IMR-90 (cell line): ENCODE measurements around the gene HNRNPUL1. TPM values are rescaled to one million over a fixed set of nuclear protein-coding genes. Genes with fewer than 3 reads are reported as not detected.
"Not testable (repeated sequence)": the region's sequence is repeated elsewhere in the genome, so short reads cannot be mapped to it uniquely, and the experiment has no call there.

Source experiments
- ATAC-seq: fragments of 200-7000 bp; cut with Tn5 transposase; 2 replicates; pipeline ENCODE4 v1.9.1; 2020; ENCODE audit warnings: low read depth, mild to moderate bottlenecking, moderate library complexity
- BruUV-seq: library from RNA; stranded (reverse); fragments of 400-500 nt; replicated peaks from 2 replicates; lab custom pipeline; 2021; lab: Mats Ljungman, UMichigan
- CTCF ChIA-PET: fragments of 300-600 bp; formaldehyde crosslinking; extraction: SDS; loops from one replicate; lab custom pipeline; 2021; ENCODE audit warnings: antibody characterized with exemption; lab: Yijun Ruan, JAX
- POLR2A ChIA-PET: fragments of 300-600 bp; sonication (Branson Sonifier 250); formaldehyde crosslinking; loops from one replicate; lab custom pipeline; 2022; ENCODE audit warnings: antibody characterized with exemption; ENCODE audit not compliant: unreplicated experiment; lab: Charles Lee
- DNase-seq: peaks from one replicate; pipeline ENCODE4 v3.0.0; 2013
- H2AFZ ChIP-seq: replicated peaks from 2 replicates; pipeline ENCODE3; 2013; ENCODE audit warnings: low read length, mild to moderate bottlenecking; ENCODE audit not compliant: poor library complexity
- H2AK5ac ChIP-seq: 2 replicates; pipeline ENCODE4 v1.6.1; 2013; ENCODE audit warnings: low read depth, low read length, inconsistent platforms
- H2AK9ac ChIP-seq: replicated peaks from 2 replicates; pipeline ENCODE3; 2013; ENCODE audit warnings: mild to moderate bottlenecking, low read depth, low read length, moderate library complexity; ENCODE audit not compliant: poor library complexity
- H2BK120ac ChIP-seq: 2 replicates; pipeline ENCODE4 v1.6.1; 2013; ENCODE audit warnings: low read depth, low read length, inconsistent platforms
- H2BK15ac ChIP-seq: 3 replicates; pipeline ENCODE4 v1.6.1; 2013; ENCODE audit warnings: low read depth, low read length, inconsistent platforms
- H2BK20ac ChIP-seq: 2 replicates; pipeline ENCODE4 v1.6.1; 2013; ENCODE audit warnings: low read depth, mild to moderate bottlenecking, inconsistent platforms, low read length, moderate library complexity
- H2BK5ac ChIP-seq: 2 replicates; pipeline ENCODE4 v1.6.1; 2013; ENCODE audit warnings: mild to moderate bottlenecking, low read depth, low read length, inconsistent platforms; ENCODE audit not compliant: poor library complexity, severe bottlenecking
- H3K14ac ChIP-seq: replicated peaks from 2 replicates; pipeline ENCODE4 v1.6.1; 2013; ENCODE audit warnings: low read depth, low read length, inconsistent platforms
- H3K18ac ChIP-seq: 2 replicates; pipeline ENCODE4 v1.6.1; 2013; ENCODE audit warnings: low read depth, low read length, control low read depth
- H3K23ac ChIP-seq: 2 replicates; pipeline ENCODE4 v1.6.1; 2013; ENCODE audit warnings: low read depth, low read length, inconsistent platforms
- H3K27ac ChIP-seq: 2 replicates; pipeline ENCODE4 v1.5.1; 2013; ENCODE audit warnings: mild to moderate bottlenecking, control low read depth, low read length; ENCODE audit not compliant: insufficient read depth
- H3K27me3 ChIP-seq: 2 replicates; pipeline ENCODE4 v1.6.1; 2013; ENCODE audit warnings: low read length; ENCODE audit not compliant: control insufficient read depth, insufficient read depth
- H3K36me3 ChIP-seq: 2 replicates; pipeline ENCODE4 v1.6.1; 2013; ENCODE audit warnings: low read length, mixed read lengths; ENCODE audit not compliant: control insufficient read depth, insufficient read depth
- H3K4ac ChIP-seq: 2 replicates; pipeline ENCODE4 v1.6.1; 2013; ENCODE audit warnings: low read depth, low read length, inconsistent platforms
- H3K4me1 ChIP-seq: 2 replicates; pipeline ENCODE4 v1.6.1; 2013; ENCODE audit warnings: low read length, mixed read lengths; ENCODE audit not compliant: control insufficient read depth, insufficient read depth
- H3K4me2 ChIP-seq: 2 replicates; pipeline ENCODE4 v1.6.1; 2013; ENCODE audit warnings: low read depth, mild to moderate bottlenecking, control low read depth, low read length, moderate library complexity
- H3K4me3 ChIP-seq: 2 replicates; pipeline ENCODE4 v1.5.1; 2013; ENCODE audit warnings: low read depth, mild to moderate bottlenecking, control low read depth, low read length, moderate library complexity; ENCODE audit not compliant: insufficient read depth
- H3K56ac ChIP-seq: 2 replicates; pipeline ENCODE4 v1.6.1; 2013; ENCODE audit warnings: low read length, inconsistent platforms; ENCODE audit not compliant: insufficient read depth; ENCODE audit errors: extremely low read depth
- H3K79me1 ChIP-seq, 2 experiments: 2 replicates each; pipeline ENCODE4 v1.6.1; 2013; ENCODE audit warnings: low read length in 2 of 2, inconsistent platforms in 1 of 2, low read depth in 1 of 2
- H3K9ac ChIP-seq: 2 replicates; pipeline ENCODE4 v1.6.1; 2013; ENCODE audit warnings: low read depth, low read length, control low read depth
- H3K9me1 ChIP-seq: 2 replicates; pipeline ENCODE4 v1.6.1; 2013; ENCODE audit warnings: low read length, inconsistent platforms; ENCODE audit not compliant: insufficient read depth
- H3K9me3 ChIP-seq: 2 replicates; pipeline ENCODE4 v1.6.1; 2013; ENCODE audit warnings: low read length; ENCODE audit not compliant: control insufficient read depth, insufficient read depth
- H4K20me1 ChIP-seq: 2 replicates; pipeline ENCODE4 v1.6.1; 2013; ENCODE audit warnings: low read length, inconsistent platforms; ENCODE audit not compliant: insufficient read depth
- H4K5ac ChIP-seq: 2 replicates; pipeline ENCODE4 v1.6.1; 2013; ENCODE audit warnings: mild to moderate bottlenecking, low read depth, low read length, control low read depth
- H4K8ac ChIP-seq, 2 experiments: 2 replicates each; pipeline ENCODE4 v1.6.1; 2013; ENCODE audit warnings: low read depth in 2 of 2, low read length in 2 of 2, control low read depth in 1 of 2, inconsistent platforms in 1 of 2
- H4K91ac ChIP-seq: 2 replicates; pipeline ENCODE4 v1.6.1; 2013; ENCODE audit warnings: low read depth, low read length, inconsistent platforms; ENCODE audit not compliant: insufficient read depth
- FOS ChIP-seq: fragments of 150-350 bp; IDR thresholded peaks from 2 replicates; pipeline ENCODE4 v1.6.1; 2016; ENCODE audit warnings: low read depth, low read length
- WGBS, 2 experiments: methylation state at CpG; one replicate each; pipeline versions ENCODE4 v1.1.5 to v1.1.7; 2013; ENCODE audit warnings: missing lambda C conversion rate in 2 of 2; ENCODE audit not compliant: insufficient read length in 1 of 2; ENCODE audit errors: extremely low coverage in 2 of 2; 5-methylcytosine and 5-hydroxymethylcytosine counted together
- dilution Hi-C: fragments of 300-500 bp; cut with HindIII; formaldehyde crosslinking; loops from one replicate; pipeline ENCODE4 v1.14.3; 2018; ENCODE audit warnings: low sequenced_read_pairs; ENCODE audit not compliant: unreplicated experiment
- in situ Hi-C: fragments of 300-500 bp; cut with MboI; formaldehyde crosslinking; loops from 3 replicates; pipeline ENCODE4 v1.14.3; 2019; ENCODE audit warnings: low sequenced_read_pairs, inconsistent platforms, mixed read lengths
- intact Hi-C: fragments of 100-400 bp; cut with micrococcal nuclease; formaldehyde crosslinking; loops from 2 replicates; pipeline ENCODE4 v1.10.0; 2022
- polyA plus RNA-seq, 3 experiments: library from polyadenylated mRNA; depleted of rRNA; stranded (reverse); fragments of >200 nt; gene quantifications; 2 replicates each; pipeline ENCODE4 v1.2.3, GENCODE V29; 2012; ENCODE audit warnings: low replicate concordance in 1 of 3
- total RNA-seq: library from RNA; depleted of rRNA; stranded (reverse); fragments of >200 nt; gene quantifications from 2 replicates; pipeline ENCODE4 v1.2.3, GENCODE V29; 2012

HNRNPUL1 gene
- total and polyA plus RNA-seq, 2 of the 4 experiments (the other 2 are of a cell fraction): 50.7 to 67.3 TPM

- peak overlapping the region; percentile 78; the same call in 1 of the 2 replicates for H3K18ac ChIP-seq
- H2BK120ac ChIP-seq, POLR2A ChIA-PET, H3K4me2 ChIP-seq, H3K56ac ChIP-seq, H3K9me3 ChIP-seq, H2AFZ ChIP-seq, CTCF ChIA-PET, H3K27me3 ChIP-seq, H3K4me3 ChIP-seq, ATAC-seq, dilution Hi-C loops, H2BK15ac ChIP-seq, intact Hi-C loops, BruUV-seq, in situ Hi-C loops: not testable (repeated sequence)
- H3K36me3 ChIP-seq: peaks cover 59% of the 10 kb centered on the region
- peak; percentile 37; the same call in 1 of the 2 replicates for TF ChIP-seq FOS
- H2BK5ac ChIP-seq: peak overlapping the region; percentile 96
- peaks cover 27% of the 10 kb centered on the region for H3K9me1 ChIP-seq
- H4K8ac ChIP-seq: peak overlapping the region; percentile 11 to 80; a peak in 3 of 4 replicates
- peak overlapping the region; percentile 43 for H2AK9ac ChIP-seq
- H3K23ac ChIP-seq: peak overlapping the region; percentile 97
- H2AK5ac ChIP-seq: peak overlapping the region; percentile 95
- WGBS, 2 experiments: 90% methylated on average over 2 of the region's 5 CpGs; no CpG with 5 or more reads in 1 of the 2 experiments
- peak overlapping the region; percentile 55; the same call in 1 of the 2 replicates for H2BK20ac ChIP-seq
- H3K4me1 ChIP-seq: peaks cover 19% of the 10 kb centered on the region
- 0 out of 2 replicates have a peak overlapping the region, but pooled peaks have one; percentile 15 for H3K9ac ChIP-seq
- H4K91ac ChIP-seq: peak overlapping the region; percentile 62
- H3K14ac ChIP-seq: peak overlapping the region; percentile 94
- H4K5ac ChIP-seq: peak overlapping the region; percentile 66
- peaks cover 43% of the 10 kb centered on the region for H4K20me1 ChIP-seq
- H3K4ac ChIP-seq: peak overlapping the region; percentile 76
- peaks cover 51 to 78% of the 10 kb centered on the region in 2 experiments for H3K79me1 ChIP-seq
- H3K27ac ChIP-seq: peak overlapping the region; percentile 36
- peak; percentile 75 for DNase-seq
Measured at GRCh38 chr19:41229338-41229737, 34.8 kb upstream of the HNRNPUL1 start.
